Measurements from ENCODE around the gene SH3RF3. TPM values are rescaled to one million over a fixed set of nuclear protein-coding genes. Genes with fewer than 3 reads are reported as not detected.

Gene SH3RF3
- total RNA-seq, 1 donor from 2014 or later = 0.28 TPM

DNA sequence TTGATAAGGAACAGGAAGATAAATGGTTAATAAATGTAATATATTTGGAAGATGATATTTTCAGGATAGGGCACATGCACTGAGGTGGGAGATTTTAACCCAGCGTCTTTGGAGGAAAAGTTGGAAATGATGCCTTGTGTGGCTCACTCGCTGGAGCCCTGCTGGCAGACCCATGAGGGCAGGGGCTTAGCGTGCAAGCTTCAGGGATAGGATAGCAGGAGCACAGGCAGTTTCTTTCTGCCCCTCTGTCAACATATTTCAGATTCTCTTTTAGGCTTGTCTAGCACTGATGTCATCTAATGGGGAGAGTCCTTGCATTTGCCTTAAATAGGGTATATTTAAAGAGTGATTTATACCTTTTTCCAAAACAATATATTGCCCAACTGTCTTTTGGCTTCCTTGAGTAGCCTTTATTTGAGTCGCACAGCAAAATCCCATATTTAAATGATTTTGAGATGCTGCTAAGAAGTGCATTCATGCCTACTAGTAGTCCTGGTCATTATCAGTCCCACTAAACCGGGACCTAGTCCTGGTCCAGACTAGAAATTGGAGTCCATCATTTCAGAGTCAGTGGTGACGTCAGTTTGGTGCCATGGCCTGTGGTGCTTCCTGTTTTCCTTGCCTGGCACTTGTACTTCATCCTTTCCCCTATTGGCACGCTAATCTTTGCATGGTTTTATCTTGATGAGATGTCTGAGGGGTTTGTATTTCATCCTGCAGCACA lies 45.8 kb downstream of the SH3RF3 start:
- H3K4me1 Mint-ChIP-seq = peaks cover 38% of the 10 kb centered on the region
- Histone ChIP-seq H3K79me2 (ENCODE audit: low read depth) (no peaks in the 10 kb centered on the region), H3K36me3 (no peaks in the 10 kb centered on the region), H3K9ac (no peak overlapping the region), H3K4me3 (no peak overlapping the region), H3F3A (ENCODE audit: low read depth) (no peaks in the 10 kb centered on the region), H3K4me2 (no peak overlapping the region), H2AFZ (replicated peaks) (no peak overlapping the region), H3K9me3 (ENCODE audit: low read depth) (no peaks in the 10 kb centered on the region), H3K27ac (no peak overlapping the region), H4K20me1 (ENCODE audit: low read depth) (no peaks in the 10 kb centered on the region), H3K4me1 (peaks cover 14% of the 10 kb centered on the region), H3K27me3 (no peaks in the 10 kb centered on the region)
- no peak overlapping the region for H3K4me3 Mint-ChIP-seq
- DNase-seq (ENCODE audit: low spot score) = no peak
- TF ChIP-seq, protein P1, sequence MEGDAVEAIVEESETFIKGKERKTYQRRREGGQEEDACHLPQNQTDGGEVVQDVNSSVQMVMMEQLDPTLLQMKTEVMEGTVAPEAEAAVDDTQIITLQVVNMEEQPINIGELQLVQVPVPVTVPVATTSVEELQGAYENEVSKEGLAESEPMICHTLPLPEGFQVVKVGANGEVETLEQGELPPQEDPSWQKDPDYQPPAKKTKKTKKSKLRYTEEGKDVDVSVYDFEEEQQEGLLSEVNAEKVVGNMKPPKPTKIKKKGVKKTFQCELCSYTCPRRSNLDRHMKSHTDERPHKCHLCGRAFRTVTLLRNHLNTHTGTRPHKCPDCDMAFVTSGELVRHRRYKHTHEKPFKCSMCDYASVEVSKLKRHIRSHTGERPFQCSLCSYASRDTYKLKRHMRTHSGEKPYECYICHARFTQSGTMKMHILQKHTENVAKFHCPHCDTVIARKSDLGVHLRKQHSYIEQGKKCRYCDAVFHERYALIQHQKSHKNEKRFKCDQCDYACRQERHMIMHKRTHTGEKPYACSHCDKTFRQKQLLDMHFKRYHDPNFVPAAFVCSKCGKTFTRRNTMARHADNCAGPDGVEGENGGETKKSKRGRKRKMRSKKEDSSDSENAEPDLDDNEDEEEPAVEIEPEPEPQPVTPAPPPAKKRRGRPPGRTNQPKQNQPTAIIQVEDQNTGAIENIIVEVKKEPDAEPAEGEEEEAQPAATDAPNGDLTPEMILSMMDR (IDR thresholded peaks at IDR 0.05) = no peak
- no peak for TF ChIP-seq EZH2 (IDR thresholded peaks at IDR 0.05)
- no peak for TF ChIP-seq EZH2phosphoT487 (IDR thresholded peaks at IDR 0.05)
- H3K36me3 Mint-ChIP-seq = no peaks in the 10 kb centered on the region
- H3K27me3 Mint-ChIP-seq (ENCODE audit: insufficient read depth, low read depth) = peaks cover 13% of the 10 kb centered on the region
- H3K9me3 Mint-ChIP-seq = peaks cover 19% of the 10 kb centered on the region
- no peak overlapping the region for H3K27ac Mint-ChIP-seq

DNA sequence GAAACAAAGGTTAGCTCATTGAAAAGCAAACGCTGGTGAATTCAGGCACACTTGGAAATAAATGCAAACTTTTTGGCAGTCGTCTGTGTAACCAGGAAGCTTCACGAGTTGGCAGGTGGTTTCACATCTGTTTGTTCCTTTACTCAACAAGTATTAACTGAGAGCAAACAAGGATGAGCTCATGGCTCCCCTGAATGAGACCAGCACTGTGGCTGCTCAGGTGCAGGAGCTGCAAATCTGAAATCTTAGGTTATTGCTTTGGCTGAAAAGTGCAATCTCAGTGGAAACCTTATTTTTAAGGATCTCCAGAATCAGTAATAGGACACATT lies 46.3 kb downstream of the SH3RF3 start:
- no peak overlapping the region for H3K4me2 ChIP-seq
- H3K9me3 Mint-ChIP-seq = peaks cover 23% of the 10 kb centered on the region

DNA sequence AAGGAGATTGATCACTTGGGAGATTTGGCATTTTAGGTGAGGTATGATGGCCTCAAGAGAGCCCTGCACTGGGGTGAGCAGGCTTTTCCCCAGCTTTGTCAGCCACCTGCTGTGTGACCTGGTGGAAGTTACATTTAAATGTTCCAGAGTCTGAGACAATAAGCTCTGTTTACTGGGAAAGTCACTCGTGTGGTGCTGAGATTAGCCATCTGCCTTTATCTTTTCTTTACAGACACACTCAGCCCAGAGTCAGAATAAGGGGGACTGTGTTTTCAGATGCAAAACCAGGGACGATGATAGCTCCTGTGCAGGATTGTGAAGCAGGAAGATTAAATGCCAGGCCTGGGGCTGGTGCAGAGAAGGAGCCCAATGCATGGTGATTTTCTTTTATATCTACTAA lies 47.9 kb downstream of the SH3RF3 start:
- peaks cover 12% of the 10 kb centered on the region for H3K27me3 Mint-ChIP-seq (ENCODE audit: insufficient read depth, low read depth)
- peaks cover 32% of the 10 kb centered on the region for H3K9me3 Mint-ChIP-seq
- no peak overlapping the region for H2AFZ ChIP-seq (replicated peaks)
- H3K4me3 Mint-ChIP-seq = no peak overlapping the region
- H3K36me3 ChIP-seq = no peaks in the 10 kb centered on the region
- H3K4me1 ChIP-seq = peaks cover 14% of the 10 kb centered on the region
- H3K4me2 ChIP-seq = peak overlapping the region; percentile 8
- no peaks in the 10 kb centered on the region for H4K20me1 ChIP-seq (ENCODE audit: low read depth)
- H3K4me3 ChIP-seq = no peak overlapping the region
- H3K27ac Mint-ChIP-seq = peak overlapping the region; percentile 1
- no peak for TF ChIP-seq EZH2 (IDR thresholded peaks at IDR 0.05)
- TF ChIP-seq, protein P1 (IDR thresholded peaks at IDR 0.05) = no peak
- no peak for TF ChIP-seq EZH2phosphoT487 (IDR thresholded peaks at IDR 0.05)
- H3K36me3 Mint-ChIP-seq = peaks cover 8% of the 10 kb centered on the region
- H3K27ac ChIP-seq = no peak overlapping the region
- no peaks in the 10 kb centered on the region for H3K27me3 ChIP-seq
- H3K4me1 Mint-ChIP-seq = peaks cover 34% of the 10 kb centered on the region
- no peaks in the 10 kb centered on the region for H3K79me2 ChIP-seq (ENCODE audit: low read depth)
- H3K9ac ChIP-seq = no peak overlapping the region
- peak; percentile 48 for DNase-seq (ENCODE audit: low spot score)
- no peaks in the 10 kb centered on the region for H3F3A ChIP-seq (ENCODE audit: low read depth)
- no peaks in the 10 kb centered on the region for H3K9me3 ChIP-seq (ENCODE audit: low read depth)

More for the DNA sequence above, 46.3 kb downstream of the SH3RF3 start:
- Histone ChIP-seq H3K36me3 (no peaks in the 10 kb centered on the region), H3K79me2 (ENCODE audit: low read depth) (no peaks in the 10 kb centered on the region), H3K9me3 (ENCODE audit: low read depth) (no peaks in the 10 kb centered on the region), H3K27me3 (no peaks in the 10 kb centered on the region), H3F3A (ENCODE audit: low read depth) (no peaks in the 10 kb centered on the region), H3K9ac (no peak overlapping the region), H3K4me1 (peaks cover 14% of the 10 kb centered on the region), H2AFZ (replicated peaks) (no peak overlapping the region), H4K20me1 (ENCODE audit: low read depth) (no peaks in the 10 kb centered on the region), H3K4me3 (no peak overlapping the region), H3K27ac (no peak overlapping the region)
- Mint-ChIP-seq H3K4me3 (no peak overlapping the region), H3K36me3 (peaks cover 3% of the 10 kb centered on the region), H3K27me3 (ENCODE audit: insufficient read depth, low read depth) (peaks cover 15% of the 10 kb centered on the region), H3K4me1 (peaks cover 38% of the 10 kb centered on the region), H3K27ac (no peak overlapping the region)
- no peak for DNase-seq (ENCODE audit: low spot score)
- TF ChIP-seq, protein P1 (IDR thresholded peaks at IDR 0.05) = no peak
- no peak for TF ChIP-seq EZH2phosphoT487 (IDR thresholded peaks at IDR 0.05)
- TF ChIP-seq EZH2 (IDR thresholded peaks at IDR 0.05) = no peak
